Endothelial cell of umbilical vein (primary cell): ENCODE results near the gene ICAM5.

ENCODE experiments used
- EZH2 ChIP-seq: IDR thresholded peaks from 2 replicates; pipeline ENCODE4 v1.6.1; 2012; ENCODE audit warnings: borderline replicate concordance, low read depth, mild to moderate bottlenecking, moderate library complexity, low read length, inconsistent platforms; ENCODE audit not compliant: severe bottlenecking
- FOS ChIP-seq: IDR thresholded peaks from 2 replicates; pipeline ENCODE4 v1.6.1; 2011; ENCODE audit warnings: mild to moderate bottlenecking, low read length, moderate library complexity, borderline replicate concordance; ENCODE audit not compliant: insufficient read depth
- MAX ChIP-seq: IDR thresholded peaks from 2 replicates; pipeline ENCODE4 v1.6.1; 2011; ENCODE audit not compliant: insufficient read depth, insufficient read length
- MYC ChIP-seq: IDR thresholded peaks from one replicate; pipeline ENCODE4 v1.6.1; 2011; ENCODE audit warnings: mild to moderate bottlenecking, low read depth, low read length
- POLR2A ChIP-seq: IDR thresholded peaks from 2 replicates; pipeline ENCODE4 v1.6.1; 2012; ENCODE audit warnings: low read depth, mild to moderate bottlenecking, control low read depth, low read length
- POLR2AphosphoS5 ChIP-seq: IDR thresholded peaks from 2 replicates; pipeline ENCODE4 v1.6.1; 2012; ENCODE audit warnings: low read depth, mild to moderate bottlenecking, control low read depth, low read length, moderate library complexity; ENCODE audit not compliant: insufficient read depth
- TF ChIP-seq, protein P1 (sequence below), 2 donors: IDR thresholded peaks; 1 replicate in 1 of 2; 2 replicates in 1 of 2; pipeline ENCODE4 v1.5.1; 2011; ENCODE audit warnings: low read length in 2 of 2, mild to moderate bottlenecking in 2 of 2, moderate library complexity in 2 of 2, control low read depth in 1 of 2, inconsistent platforms in 1 of 2, low read depth in 1 of 2; ENCODE audit not compliant: insufficient read depth in 1 of 2; ENCODE audit errors: extremely low read depth in 1 of 2

GRCh38 chr19:10309423-10309822, 19.7 kb downstream of the ICAM5 start, which contains the start of gene ZGLP1:
- TF ChIP-seq, protein P1, sequence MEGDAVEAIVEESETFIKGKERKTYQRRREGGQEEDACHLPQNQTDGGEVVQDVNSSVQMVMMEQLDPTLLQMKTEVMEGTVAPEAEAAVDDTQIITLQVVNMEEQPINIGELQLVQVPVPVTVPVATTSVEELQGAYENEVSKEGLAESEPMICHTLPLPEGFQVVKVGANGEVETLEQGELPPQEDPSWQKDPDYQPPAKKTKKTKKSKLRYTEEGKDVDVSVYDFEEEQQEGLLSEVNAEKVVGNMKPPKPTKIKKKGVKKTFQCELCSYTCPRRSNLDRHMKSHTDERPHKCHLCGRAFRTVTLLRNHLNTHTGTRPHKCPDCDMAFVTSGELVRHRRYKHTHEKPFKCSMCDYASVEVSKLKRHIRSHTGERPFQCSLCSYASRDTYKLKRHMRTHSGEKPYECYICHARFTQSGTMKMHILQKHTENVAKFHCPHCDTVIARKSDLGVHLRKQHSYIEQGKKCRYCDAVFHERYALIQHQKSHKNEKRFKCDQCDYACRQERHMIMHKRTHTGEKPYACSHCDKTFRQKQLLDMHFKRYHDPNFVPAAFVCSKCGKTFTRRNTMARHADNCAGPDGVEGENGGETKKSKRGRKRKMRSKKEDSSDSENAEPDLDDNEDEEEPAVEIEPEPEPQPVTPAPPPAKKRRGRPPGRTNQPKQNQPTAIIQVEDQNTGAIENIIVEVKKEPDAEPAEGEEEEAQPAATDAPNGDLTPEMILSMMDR (IDR thresholded peaks at IDR 0.05; ENCODE audit: extremely low read depth in 1 of 2, insufficient read depth in 1 of 2, low read depth in 1 of 2, low read length in 2 of 2) = no peak
- no peak for TF ChIP-seq POLR2AphosphoS5
- no peak for TF ChIP-seq EZH2
- TF ChIP-seq MYC = no peak
- TF ChIP-seq MAX = no peak
- TF ChIP-seq POLR2A = no peak
- no peak for TF ChIP-seq FOS
